GM23338 (cell line): ENCODE data around the gene ABCC12. TPM values are rescaled to one million over a fixed set of nuclear protein-coding genes. Genes with fewer than 3 reads are reported as not detected.
A peak's percentile ranks its signal among the peaks of the same experiment; 100 is the strongest.
"Not testable (repeated sequence)": the region's sequence is repeated elsewhere in the genome, so short reads cannot be mapped to it uniquely, and the experiment has no call there.

Experiments
- ATAC-seq: fragments of 200-7000 bp; cut with Tn5 transposase; 3 replicates; pipeline ENCODE4 v1.9.1; 2020
- DNase-seq: peaks from one replicate; pipeline ENCODE4 v3.0.0-alpha.2; 2015; ENCODE audit warnings: low spot score
- H2AFZ ChIP-seq: fragments of 200-600 bp; sonication (generic); 2 replicates; pipeline ENCODE4 v1.8.0; 2016; ENCODE audit warnings: antibody characterized with exemption, mild to moderate bottlenecking, moderate library complexity
- H3F3A ChIP-seq: fragments of 200-600 bp; sonication (generic); replicated peaks from 2 replicates; pipeline ENCODE4 v1.8.0; 2017; ENCODE audit warnings: antibody characterized with exemption, mixed run types, low read depth
- H3K27ac ChIP-seq: fragments of 200-600 bp; sonication (generic); 2 replicates; pipeline ENCODE4 v1.6.1; 2016; ENCODE audit warnings: low read depth
- H3K27me3 ChIP-seq: fragments of 200-600 bp; sonication (generic); 2 replicates; pipeline ENCODE4 v1.8.0; 2016; ENCODE audit warnings: mild to moderate bottlenecking, mixed run types, moderate library complexity; ENCODE audit not compliant: insufficient read depth
- H3K36me3 ChIP-seq: fragments of 200-600 bp; sonication (generic); 2 replicates; pipeline ENCODE4 v1.8.0; 2016; ENCODE audit warnings: mild to moderate bottlenecking; ENCODE audit not compliant: insufficient read depth
- H3K4me1 ChIP-seq: fragments of 200-600 bp; sonication (generic); 2 replicates; pipeline ENCODE4 v1.8.0; 2016; ENCODE audit warnings: mild to moderate bottlenecking, moderate library complexity; ENCODE audit not compliant: insufficient read depth
- H3K4me2 ChIP-seq: fragments of 200-600 bp; sonication (generic); 2 replicates; pipeline ENCODE4 v1.7.1; 2017; ENCODE audit warnings: mixed run types
- H3K4me3 ChIP-seq: fragments of 200-600 bp; sonication (generic); 2 replicates; pipeline ENCODE4 v1.6.1; 2016; ENCODE audit warnings: mixed run types
- H3K79me2 ChIP-seq: fragments of 200-600 bp; sonication (generic); replicated peaks from 2 replicates; pipeline ENCODE4 v1.8.0; 2017; ENCODE audit warnings: mild to moderate bottlenecking; ENCODE audit not compliant: insufficient read depth
- H3K9me2 ChIP-seq: fragments of 200-600 bp; sonication (generic); 2 replicates; pipeline ENCODE4 v1.8.0; 2017; ENCODE audit not compliant: insufficient read depth
- H4K20me1 ChIP-seq: fragments of 200-600 bp; sonication (generic); replicated peaks from 2 replicates; pipeline ENCODE4 v1.8.0; 2017; ENCODE audit warnings: mild to moderate bottlenecking; ENCODE audit not compliant: insufficient read depth
- H3K27ac Mint-ChIP-seq: 2 replicates; pipeline ENCODE4 v1.8.0; 2020; ENCODE audit warnings: inconsistent platforms, mild to moderate bottlenecking, moderate library complexity, mixed read lengths
- H3K27me3 Mint-ChIP-seq: 3 replicates; pipeline ENCODE4 v1.8.0; 2022; ENCODE audit warnings: low read depth, mild to moderate bottlenecking, moderate library complexity, mixed read lengths, inconsistent platforms; ENCODE audit not compliant: insufficient read depth, poor library complexity
- H3K36me3 Mint-ChIP-seq: 3 replicates; pipeline ENCODE4 v1.8.0; 2021; ENCODE audit warnings: low read depth, mild to moderate bottlenecking, inconsistent platforms, moderate library complexity, mixed read lengths
- H3K4me1 Mint-ChIP-seq: 3 replicates; pipeline ENCODE4 v1.8.0; 2020; ENCODE audit warnings: mild to moderate bottlenecking, inconsistent platforms, mixed read lengths
- H3K4me3 Mint-ChIP-seq: 3 replicates; pipeline ENCODE4 v1.8.0; 2021; ENCODE audit warnings: moderate library complexity, mild to moderate bottlenecking, inconsistent platforms, mixed read lengths
- H3K9me3 Mint-ChIP-seq: 3 replicates; pipeline ENCODE4 v1.8.0; 2020; ENCODE audit warnings: moderate library complexity, mild to moderate bottlenecking, inconsistent platforms, mixed read lengths
- CREB1 ChIP-seq: fragments of 250-450 bp; sonication (Bioruptor Pico); IDR thresholded peaks from 2 replicates; pipeline ENCODE4 v1.5.0; 2020; ENCODE audit warnings: low read depth, mild to moderate bottlenecking, moderate library complexity
- CTCF ChIP-seq, 2 experiments: fragments of 200-600 bp in 1 of 2; sonication (generic) in 1 of 2; conservative IDR thresholded peaks; 2 replicates each; pipeline versions ENCODE4 v1.5.1 to v1.6.1; 2016 to 2017; ENCODE audit warnings: antibody characterized with exemption in 2 of 2, low read depth in 2 of 2, mild to moderate bottlenecking in 2 of 2, moderate library complexity in 1 of 2
- EZH2 ChIP-seq: fragments of 200-600 bp; sonication (generic); IDR thresholded peaks from one replicate; pipeline ENCODE4 v1.8.0; 2017; ENCODE audit warnings: antibody characterized with exemption, mild to moderate bottlenecking, low read depth; ENCODE audit not compliant: unreplicated experiment
- NANOG ChIP-seq: IDR thresholded peaks from 2 replicates; pipeline ENCODE4 v1.6.1; 2016; ENCODE audit warnings: antibody characterized with exemption, borderline replicate concordance
- STAT1 ChIP-seq: IDR thresholded peaks from one replicate; pipeline ENCODE4 v1.6.1; 2016; ENCODE audit warnings: antibody characterized with exemption; ENCODE audit not compliant: unreplicated experiment
- ZNF331 ChIP-seq: fragments of 250-450 bp; sonication (Bioruptor Pico); IDR thresholded peaks from 2 replicates; pipeline ENCODE4 v1.5.0; 2020; ENCODE audit warnings: low read depth, mild to moderate bottlenecking, moderate library complexity
- ZNF462 ChIP-seq: fragments of 250-450 bp; sonication (Bioruptor Pico); IDR thresholded peaks from 2 replicates; pipeline ENCODE4 v1.5.0; 2020; ENCODE audit warnings: mild to moderate bottlenecking, moderate library complexity
- polyA plus RNA-seq: library from polyadenylated mRNA; unstranded; fragments of >200 nt; fragmentation: Nextera tagmentation; extraction: Ambion mirVana; gene quantifications from 2 replicates; pipeline ENCODE4 v1.2.1, GENCODE V29; 2016
- total RNA-seq: library from RNA; depleted of rRNA; stranded (reverse); fragments of >200 nt; shearing (Covaris generic); gene quantifications from 2 replicates; pipeline ENCODE4 v1.2.3, GENCODE V29; 2014

ABCC12 gene
- total and polyA plus RNA-seq, 2 experiments from 2014 or later: not detected

DNA sequence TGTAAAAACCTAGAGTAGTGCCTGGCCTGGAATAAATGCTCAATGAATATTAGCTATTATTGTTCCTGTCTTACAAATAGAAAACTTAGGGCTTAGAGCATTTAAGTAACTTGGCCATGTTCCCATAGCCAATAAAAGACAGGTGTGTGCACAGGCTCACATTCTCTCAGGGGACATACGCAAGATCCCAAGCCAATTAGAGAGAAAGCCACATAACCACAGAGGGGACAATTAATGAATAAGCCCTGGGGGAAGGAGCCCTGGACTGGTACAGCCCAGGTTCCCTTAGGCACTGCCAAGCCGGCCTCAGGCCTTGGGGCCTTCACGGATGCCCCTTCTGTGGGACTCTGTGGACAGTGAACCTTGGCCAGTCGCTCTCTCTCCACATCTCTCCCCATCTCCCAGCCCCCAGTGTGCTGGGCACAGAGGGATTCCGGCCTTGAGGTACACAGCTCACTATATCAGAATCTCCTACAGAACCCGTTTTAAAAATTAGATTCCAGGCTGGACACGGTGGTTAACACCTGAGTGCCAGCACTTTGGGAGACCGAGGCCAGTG, 27.3 kb upstream of the ABCC12 start:
- ATAC-seq (no peak), DNase-seq (no peak)
- Histone ChIP-seq H2AFZ (no peak overlapping the region), H4K20me1 (no peaks in the 10 kb centered on the region), H3K36me3 (no peaks in the 10 kb centered on the region), H3K4me3 (no peak overlapping the region), H3K4me2 (no peak overlapping the region), H3K9me2 (0 out of 2 replicates have a peak, but pooled peaks cover 3% of the 10 kb centered on the region), H3K27me3 (no peaks in the 10 kb centered on the region), H3K27ac (no peak overlapping the region), H3K4me1 (no peaks in the 10 kb centered on the region), H3K79me2 (no peaks in the 10 kb centered on the region), H3F3A (no peaks in the 10 kb centered on the region)
- Mint-ChIP-seq H3K4me3 (no peak overlapping the region), H3K27ac (no peak overlapping the region), H3K27me3 (peaks cover 2% of the 10 kb centered on the region), H3K4me1 (no peaks in the 10 kb centered on the region), H3K36me3 (no peaks in the 10 kb centered on the region), H3K9me3 (0 out of 3 replicates have a peak, but pooled peaks cover under 1% of the 10 kb centered on the region)
- no peak for TF ChIP-seq EZH2
- no peak for TF ChIP-seq ZNF331 (CRISPR knock-in tag)
- no peak for TF ChIP-seq CREB1 (CRISPR knock-in tag)
- TF ChIP-seq NANOG: no peak
- TF ChIP-seq CTCF (conservative IDR thresholded peaks at IDR 0.05; ENCODE audit: low read depth in 2 of 2): no peak
- no peak for TF ChIP-seq STAT1

DNA sequence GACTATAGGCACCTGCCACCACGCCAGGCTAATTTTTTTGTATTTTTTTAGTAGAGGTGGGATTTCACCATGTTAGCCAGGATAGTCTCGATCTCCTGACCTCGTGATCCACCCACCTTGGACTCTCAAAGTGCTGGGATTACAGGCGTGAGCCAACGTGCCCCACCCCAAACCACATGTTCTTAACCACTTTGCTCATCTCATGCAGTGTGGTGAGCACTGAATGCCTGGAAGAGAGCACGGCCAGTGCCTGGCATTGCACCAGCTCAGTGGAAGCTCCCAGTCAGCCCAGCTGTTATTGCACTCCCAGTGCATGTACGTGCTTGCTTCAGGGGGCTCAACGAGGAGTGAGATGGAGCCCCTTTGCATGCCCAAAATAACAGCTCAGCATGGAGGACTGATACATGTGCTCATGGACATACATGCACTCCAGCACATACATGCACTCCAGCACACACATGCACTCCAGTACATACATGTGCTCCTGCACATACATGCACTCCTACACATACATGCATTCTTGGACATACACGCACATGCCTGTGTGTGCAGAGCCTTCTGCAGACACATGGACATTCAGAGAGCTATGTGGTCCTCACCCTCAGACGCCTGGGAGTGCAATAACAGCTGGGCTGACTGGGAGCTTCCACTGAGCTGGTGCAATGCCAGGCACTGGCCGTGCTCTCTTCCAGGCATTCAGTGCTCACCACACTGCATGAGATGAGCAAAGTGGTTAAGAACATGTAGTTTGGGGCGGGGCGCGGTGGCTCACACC, 26.1 kb upstream of the ABCC12 start:
- not testable (repeated sequence) for H3K4me1 ChIP-seq, H3K4me1 Mint-ChIP-seq, H3K4me3 Mint-ChIP-seq, H4K20me1 ChIP-seq, H3K9me2 ChIP-seq, H2AFZ ChIP-seq, H3K27ac ChIP-seq, H3K79me2 ChIP-seq, H3K36me3 ChIP-seq, DNase-seq, H3K9me3 Mint-ChIP-seq, H3K27me3 ChIP-seq, H3K36me3 Mint-ChIP-seq, ATAC-seq, H3K4me3 ChIP-seq, H3K27me3 Mint-ChIP-seq, H3K27ac Mint-ChIP-seq, H3F3A ChIP-seq, H3K4me2 ChIP-seq

DNA sequence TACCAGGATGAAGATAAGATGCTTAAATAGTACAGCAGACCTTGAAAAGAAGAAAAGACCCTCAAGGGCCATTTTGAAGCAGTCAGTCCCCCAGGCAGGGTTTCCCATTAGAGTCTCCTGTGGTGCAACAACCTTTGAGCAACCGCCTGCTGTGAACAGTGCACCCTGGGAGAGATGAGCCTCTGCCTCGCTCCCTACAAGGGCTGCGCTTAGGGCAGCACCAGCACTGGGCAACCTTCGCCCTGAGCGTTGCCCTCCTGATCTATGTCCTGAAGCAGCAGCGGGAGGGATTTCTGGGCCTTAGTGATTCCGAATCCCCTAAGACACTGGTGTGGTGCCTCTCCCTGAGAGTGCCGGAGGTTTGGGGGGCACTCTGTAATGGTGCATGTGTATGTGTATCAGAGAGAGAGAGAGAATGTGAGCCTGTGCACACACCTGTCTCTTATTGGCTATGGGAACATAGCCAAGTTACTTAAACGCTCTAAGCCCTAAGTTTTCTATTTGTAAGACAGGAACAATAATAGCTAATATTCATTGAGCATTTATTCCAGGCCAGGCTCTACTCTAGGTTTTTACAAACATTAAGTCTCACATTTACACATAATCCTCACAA, 25.2 kb upstream of the ABCC12 start:
- Histone ChIP-seq H3K27me3 (no peaks in the 10 kb centered on the region), H3K4me1 (no peaks in the 10 kb centered on the region), H3K4me2 (no peak overlapping the region), H3K79me2 (no peaks in the 10 kb centered on the region), H4K20me1 (no peaks in the 10 kb centered on the region), H2AFZ (0 out of 2 replicates have a peak overlapping the region, but pooled peaks have one; percentile 38), H3K4me3 (no peak overlapping the region), H3K36me3 (no peaks in the 10 kb centered on the region), H3K9me2 (0 out of 2 replicates have a peak, but pooled peaks cover 3% of the 10 kb centered on the region), H3F3A (no peaks in the 10 kb centered on the region), H3K27ac (no peak overlapping the region)
- Mint-ChIP-seq H3K36me3 (no peaks in the 10 kb centered on the region), H3K9me3 (no peaks in the 10 kb centered on the region), H3K27me3 (peaks cover 5% of the 10 kb centered on the region), H3K27ac (no peak overlapping the region), H3K4me1 (no peaks in the 10 kb centered on the region), H3K4me3 (no peak overlapping the region)
- ATAC-seq: no peak
- DNase-seq: no peak
- TF ChIP-seq EZH2 (no peak), ZNF462 (CRISPR knock-in tag) (no peak)
